HepG2 (cell line): ENCODE measurements around the gene OSBPL9. TPM values are rescaled to one million over a fixed set of nuclear protein-coding genes. Genes with fewer than 3 reads are reported as not detected.

Source experiments
- ATAD3A ChIP-seq: sonication (generic); formaldehyde crosslinking; IDR thresholded peaks from 2 replicates; pipeline ENCODE4 v1.4.0; 2020; ENCODE audit warnings: missing genetic modification reagents
- BRCA1 ChIP-seq: sonication (generic); formaldehyde crosslinking; IDR thresholded peaks from 2 replicates; pipeline ENCODE4 v1.4.0; 2020; ENCODE audit warnings: missing genetic modification reagents
- FOSL2 ChIP-seq: sonication (generic); formaldehyde crosslinking; IDR thresholded peaks from 2 replicates; pipeline ENCODE4 v1.4.0; 2020; ENCODE audit warnings: missing genetic modification reagents
- GATAD1 ChIP-seq: IDR thresholded peaks from 2 replicates; pipeline ENCODE4 v1.6.1; 2016; ENCODE audit warnings: missing genetic modification reagents, missing compliant biosample characterization
- KDM6A ChIP-seq: IDR thresholded peaks from 2 replicates; pipeline ENCODE4 v1.6.1; 2016; ENCODE audit warnings: low read depth
- PPARG ChIP-seq: conservative IDR thresholded peaks from 2 replicates; pipeline ENCODE4 v1.6.1; 2016; ENCODE audit warnings: missing biosample characterization, missing genetic modification reagents
- RELA ChIP-seq: sonication (generic); formaldehyde crosslinking; IDR thresholded peaks from 2 replicates; pipeline ENCODE4 v1.4.0; 2020; ENCODE audit warnings: missing genetic modification reagents
- SNAPC2 ChIP-seq: sonication (generic); formaldehyde crosslinking; IDR thresholded peaks from 2 replicates; pipeline ENCODE4 v1.8.1; 2022; ENCODE audit warnings: mild to moderate bottlenecking, missing genetic modification reagents
- THYN1 ChIP-seq: sonication (generic); formaldehyde crosslinking; IDR thresholded peaks from 2 replicates; pipeline ENCODE4 v1.8.1; 2023; ENCODE audit warnings: low read depth, mild to moderate bottlenecking, moderate library complexity, missing genetic modification reagents, borderline replicate concordance
- ZBTB42 ChIP-seq: sonication (generic); formaldehyde crosslinking; IDR thresholded peaks from 2 replicates; pipeline ENCODE4 v1.5.0; 2020; ENCODE audit warnings: mild to moderate bottlenecking, missing genetic modification reagents
- ZNF317 ChIP-seq: sonication (generic); formaldehyde crosslinking; IDR thresholded peaks from 2 replicates; pipeline ENCODE4 v1.5.0; 2020; ENCODE audit warnings: mild to moderate bottlenecking, missing genetic modification reagents
- ZNF354B ChIP-seq: sonication (generic); formaldehyde crosslinking; IDR thresholded peaks from 2 replicates; pipeline ENCODE4 v1.8.0; 2022; ENCODE audit warnings: mild to moderate bottlenecking, missing genetic modification reagents
- ZNF446 ChIP-seq: sonication (generic); formaldehyde crosslinking; IDR thresholded peaks from 2 replicates; pipeline ENCODE4 v1.5.0; 2020; ENCODE audit warnings: mild to moderate bottlenecking, missing genetic modification reagents
- ZNF652 ChIP-seq: IDR thresholded peaks from 2 replicates; pipeline ENCODE4 v1.6.1; 2016; ENCODE audit warnings: low read depth, borderline replicate concordance
- ZSCAN30 ChIP-seq: sonication (generic); formaldehyde crosslinking; IDR thresholded peaks from 2 replicates; pipeline ENCODE4 v1.5.0; 2020; ENCODE audit warnings: mild to moderate bottlenecking, missing genetic modification reagents
- polyA plus RNA-seq, 8 experiments: library from polyadenylated mRNA; depleted of rRNA in 3 of 8; stranded (reverse) in 7 of 8; unstranded in 1 of 8; fragments of >200 nt; fragmentation: Illumina TruSeq in 4 of 8; extraction: Trizol in 4 of 8; gene quantifications; 2 replicates each; pipeline versions ENCODE4 v1.2.1 to v1.2.3, GENCODE V29; 2011 to 2016; ENCODE audit warnings: low read depth in 4 of 8, missing spikeins in 1 of 8, mixed read lengths in 1 of 8; ENCODE audit not compliant: insufficient read depth in 1 of 8
- total RNA-seq, 5 experiments: library from RNA; depleted of rRNA; stranded (reverse); fragments of >200 nt; fragmentation: Illumina TruSeq; extraction: Trizol; gene quantifications; 2 replicates each; pipeline ENCODE4 v1.2.3, GENCODE V29; 2016; ENCODE audit warnings: low read depth in 1 of 5
- TF ChIP-seq, protein P1 (sequence below): sonication (generic); formaldehyde crosslinking; IDR thresholded peaks from 2 replicates; pipeline ENCODE4; 2020; ENCODE audit warnings: missing genetic modification reagents, mild to moderate bottlenecking, borderline replicate concordance
- TF ChIP-seq, protein P2 (sequence below), 2 experiments: fragments of 450-650 bp in 1 of 2; sonication (generic) in 1 of 2; formaldehyde crosslinking; IDR thresholded peaks; 2 replicates each; pipeline versions ENCODE4 v1.5.0 to v1.8.0; 2020 to 2022; ENCODE audit warnings: mild to moderate bottlenecking in 1 of 2, missing genetic modification reagents in 1 of 2
- TF ChIP-seq, protein P3 (sequence below): sonication (generic); formaldehyde crosslinking; IDR thresholded peaks from 2 replicates; pipeline ENCODE4 v1.8.0; 2022; ENCODE audit warnings: mild to moderate bottlenecking, missing genetic modification reagents; ENCODE audit not compliant: insufficient replicate concordance
- TF ChIP-seq, protein P4 (sequence below): IDR thresholded peaks from 2 replicates; pipeline ENCODE4 v1.6.1; 2016; ENCODE audit warnings: mild to moderate bottlenecking
- TF ChIP-seq, protein P5 (sequence below): sonication (generic); formaldehyde crosslinking; IDR thresholded peaks from 2 replicates; pipeline ENCODE4 v1.8.1; 2022; ENCODE audit warnings: mild to moderate bottlenecking, missing genetic modification reagents
- TF ChIP-seq, protein P6 (sequence below): sonication (generic); formaldehyde crosslinking; IDR thresholded peaks from 2 replicates; pipeline ENCODE4 v1.5.0; 2020; ENCODE audit warnings: missing genetic modification reagents

OSBPL9 gene
- total and polyA plus RNA-seq, 2 of the 13 experiments (the other 11 are each of a cell fraction or from before 2014, with no cell fraction given), result 83.6 to 142 TPM

DNA sequence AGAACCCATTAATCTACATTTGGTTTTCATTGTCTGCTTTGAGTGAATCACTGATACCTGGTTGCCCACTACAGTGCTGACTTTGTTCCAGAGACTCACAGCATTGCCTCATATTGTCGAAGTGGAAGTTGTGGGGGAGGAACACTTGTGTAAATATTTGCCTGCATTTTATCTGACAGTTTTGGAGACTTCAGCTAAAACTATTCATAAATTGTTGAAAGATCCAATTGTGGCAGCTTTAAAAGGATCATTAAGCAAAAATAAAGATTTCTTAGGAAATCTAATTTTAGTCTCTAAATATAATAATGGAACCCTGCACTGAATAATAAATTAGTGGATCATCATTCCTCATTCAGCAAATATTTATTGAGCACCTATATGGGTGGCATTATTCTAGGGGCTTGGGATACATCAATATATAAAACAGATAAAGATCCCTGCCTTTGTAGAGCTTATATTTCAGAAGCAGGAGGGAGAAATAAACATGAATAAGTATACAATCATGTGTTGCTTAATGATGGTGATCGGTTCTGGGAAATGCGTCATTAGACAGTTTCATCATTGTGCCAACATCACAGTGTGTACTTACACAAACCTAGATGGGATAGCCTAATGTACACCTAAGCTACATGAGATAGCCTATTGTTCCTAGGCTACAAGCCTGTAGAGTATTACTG is 73.5 kb downstream of the OSBPL9 start (continued):
- TF ChIP-seq, protein P1, sequence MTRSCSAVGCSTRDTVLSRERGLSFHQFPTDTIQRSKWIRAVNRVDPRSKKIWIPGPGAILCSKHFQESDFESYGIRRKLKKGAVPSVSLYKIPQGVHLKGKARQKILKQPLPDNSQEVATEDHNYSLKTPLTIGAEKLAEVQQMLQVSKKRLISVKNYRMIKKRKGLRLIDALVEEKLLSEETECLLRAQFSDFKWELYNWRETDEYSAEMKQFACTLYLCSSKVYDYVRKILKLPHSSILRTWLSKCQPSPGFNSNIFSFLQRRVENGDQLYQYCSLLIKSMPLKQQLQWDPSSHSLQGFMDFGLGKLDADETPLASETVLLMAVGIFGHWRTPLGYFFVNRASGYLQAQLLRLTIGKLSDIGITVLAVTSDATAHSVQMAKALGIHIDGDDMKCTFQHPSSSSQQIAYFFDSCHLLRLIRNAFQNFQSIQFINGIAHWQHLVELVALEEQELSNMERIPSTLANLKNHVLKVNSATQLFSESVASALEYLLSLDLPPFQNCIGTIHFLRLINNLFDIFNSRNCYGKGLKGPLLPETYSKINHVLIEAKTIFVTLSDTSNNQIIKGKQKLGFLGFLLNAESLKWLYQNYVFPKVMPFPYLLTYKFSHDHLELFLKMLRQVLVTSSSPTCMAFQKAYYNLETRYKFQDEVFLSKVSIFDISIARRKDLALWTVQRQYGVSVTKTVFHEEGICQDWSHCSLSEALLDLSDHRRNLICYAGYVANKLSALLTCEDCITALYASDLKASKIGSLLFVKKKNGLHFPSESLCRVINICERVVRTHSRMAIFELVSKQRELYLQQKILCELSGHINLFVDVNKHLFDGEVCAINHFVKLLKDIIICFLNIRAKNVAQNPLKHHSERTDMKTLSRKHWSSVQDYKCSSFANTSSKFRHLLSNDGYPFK, result no peak
- TF ChIP-seq, protein P2, sequence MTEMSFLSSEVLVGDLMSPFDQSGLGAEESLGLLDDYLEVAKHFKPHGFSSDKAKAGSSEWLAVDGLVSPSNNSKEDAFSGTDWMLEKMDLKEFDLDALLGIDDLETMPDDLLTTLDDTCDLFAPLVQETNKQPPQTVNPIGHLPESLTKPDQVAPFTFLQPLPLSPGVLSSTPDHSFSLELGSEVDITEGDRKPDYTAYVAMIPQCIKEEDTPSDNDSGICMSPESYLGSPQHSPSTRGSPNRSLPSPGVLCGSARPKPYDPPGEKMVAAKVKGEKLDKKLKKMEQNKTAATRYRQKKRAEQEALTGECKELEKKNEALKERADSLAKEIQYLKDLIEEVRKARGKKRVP (CRISPR knock-in tag; IDR thresholded peaks at IDR 0.05), result peak in 1 of 2 experiments; percentile 94; a peak in 2 of 4 replicates
- TF ChIP-seq PPARG (CRISPR knock-in tag) (peak; percentile 50; the same call in 1 of the 2 replicates), SNAPC2 (CRISPR knock-in tag) (no peak), ZNF446 (CRISPR knock-in tag) (no peak), THYN1 (CRISPR knock-in tag) (no peak), BRCA1 (CRISPR knock-in tag) (no peak), GATAD1 (peak; percentile 52), FOSL2 (CRISPR knock-in tag) (peak; percentile 93), ZBTB42 (CRISPR knock-in tag) (no peak), ZNF317 (CRISPR knock-in tag) (no peak; the same call in 1 of the 2 replicates), ZNF652 (no peak; the same call in 1 of the 2 replicates), ZSCAN30 (CRISPR knock-in tag) (no peak), ZNF354B (CRISPR knock-in tag) (no peak), ATAD3A (no peak), RELA (CRISPR knock-in tag) (no peak), KDM6A (CRISPR knock-in tag) (peak; percentile 71)
- TF ChIP-seq, protein P3, sequence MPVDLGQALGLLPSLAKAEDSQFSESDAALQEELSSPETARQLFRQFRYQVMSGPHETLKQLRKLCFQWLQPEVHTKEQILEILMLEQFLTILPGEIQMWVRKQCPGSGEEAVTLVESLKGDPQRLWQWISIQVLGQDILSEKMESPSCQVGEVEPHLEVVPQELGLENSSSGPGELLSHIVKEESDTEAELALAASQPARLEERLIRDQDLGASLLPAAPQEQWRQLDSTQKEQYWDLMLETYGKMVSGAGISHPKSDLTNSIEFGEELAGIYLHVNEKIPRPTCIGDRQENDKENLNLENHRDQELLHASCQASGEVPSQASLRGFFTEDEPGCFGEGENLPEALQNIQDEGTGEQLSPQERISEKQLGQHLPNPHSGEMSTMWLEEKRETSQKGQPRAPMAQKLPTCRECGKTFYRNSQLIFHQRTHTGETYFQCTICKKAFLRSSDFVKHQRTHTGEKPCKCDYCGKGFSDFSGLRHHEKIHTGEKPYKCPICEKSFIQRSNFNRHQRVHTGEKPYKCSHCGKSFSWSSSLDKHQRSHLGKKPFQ, result no peak
- TF ChIP-seq, protein P4, sequence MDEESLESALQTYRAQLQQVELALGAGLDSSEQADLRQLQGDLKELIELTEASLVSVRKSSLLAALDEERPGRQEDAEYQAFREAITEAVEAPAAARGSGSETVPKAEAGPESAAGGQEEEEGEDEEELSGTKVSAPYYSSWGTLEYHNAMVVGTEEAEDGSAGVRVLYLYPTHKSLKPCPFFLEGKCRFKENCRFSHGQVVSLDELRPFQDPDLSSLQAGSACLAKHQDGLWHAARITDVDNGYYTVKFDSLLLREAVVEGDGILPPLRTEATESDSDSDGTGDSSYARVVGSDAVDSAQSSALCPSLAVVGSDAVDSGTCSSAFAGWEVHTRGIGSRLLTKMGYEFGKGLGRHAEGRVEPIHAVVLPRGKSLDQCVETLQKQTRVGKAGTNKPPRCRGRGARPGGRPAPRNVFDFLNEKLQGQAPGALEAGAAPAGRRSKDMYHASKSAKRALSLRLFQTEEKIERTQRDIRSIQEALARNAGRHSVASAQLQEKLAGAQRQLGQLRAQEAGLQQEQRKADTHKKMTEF (CRISPR knock-in tag), result peak; percentile 87
- TF ChIP-seq, protein P5, sequence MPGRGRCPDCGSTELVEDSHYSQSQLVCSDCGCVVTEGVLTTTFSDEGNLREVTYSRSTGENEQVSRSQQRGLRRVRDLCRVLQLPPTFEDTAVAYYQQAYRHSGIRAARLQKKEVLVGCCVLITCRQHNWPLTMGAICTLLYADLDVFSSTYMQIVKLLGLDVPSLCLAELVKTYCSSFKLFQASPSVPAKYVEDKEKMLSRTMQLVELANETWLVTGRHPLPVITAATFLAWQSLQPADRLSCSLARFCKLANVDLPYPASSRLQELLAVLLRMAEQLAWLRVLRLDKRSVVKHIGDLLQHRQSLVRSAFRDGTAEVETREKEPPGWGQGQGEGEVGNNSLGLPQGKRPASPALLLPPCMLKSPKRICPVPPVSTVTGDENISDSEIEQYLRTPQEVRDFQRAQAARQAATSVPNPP, result no peak
- TF ChIP-seq, protein P6, sequence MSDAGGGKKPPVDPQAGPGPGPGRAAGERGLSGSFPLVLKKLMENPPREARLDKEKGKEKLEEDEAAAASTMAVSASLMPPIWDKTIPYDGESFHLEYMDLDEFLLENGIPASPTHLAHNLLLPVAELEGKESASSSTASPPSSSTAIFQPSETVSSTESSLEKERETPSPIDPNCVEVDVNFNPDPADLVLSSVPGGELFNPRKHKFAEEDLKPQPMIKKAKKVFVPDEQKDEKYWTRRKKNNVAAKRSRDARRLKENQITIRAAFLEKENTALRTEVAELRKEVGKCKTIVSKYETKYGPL, result no peak
